Neural cell (in vitro differentiated cells): Measurements from ENCODE around the gene PREX1.

ENCODE experiments used
- CTCF ChIP-seq: fragments of 450-650 bp; IDR thresholded peaks from 2 replicates; pipeline ENCODE4 v1.5.1; 2014; ENCODE audit warnings: antibody characterized with exemption, mild to moderate bottlenecking, moderate library complexity; ENCODE audit not compliant: poor library complexity, severe bottlenecking
- EP300 ChIP-seq: fragments of 450-650 bp; conservative IDR thresholded peaks from 2 replicates; pipeline ENCODE4 v1.6.1; 2014; ENCODE audit warnings: antibody characterized with exemption, mild to moderate bottlenecking, moderate library complexity; ENCODE audit not compliant: poor library complexity, severe bottlenecking
- EZH2 ChIP-seq: fragments of 200-600, 300-800 bp; shearing (Covaris generic), sonication (generic); IDR thresholded peaks from 2 replicates; pipeline ENCODE4 v1.6.1; 2014; ENCODE audit warnings: antibody characterized with exemption, low read length, borderline replicate concordance, mild to moderate bottlenecking; ENCODE audit not compliant: insufficient read depth, poor library complexity, severe bottlenecking
- MXI1 ChIP-seq: fragments of 450-650 bp; conservative IDR thresholded peaks from 2 replicates; pipeline ENCODE4 v1.6.1; 2014; ENCODE audit warnings: antibody characterized with exemption, mild to moderate bottlenecking; ENCODE audit not compliant: poor library complexity, severe bottlenecking
- POLR2AphosphoS5 ChIP-seq: IDR thresholded peaks from 2 replicates; pipeline ENCODE4 v1.6.1; 2012
- RAD21 ChIP-seq: fragments of 450-650 bp; conservative IDR thresholded peaks from 2 replicates; pipeline ENCODE4 v1.6.1; 2014; ENCODE audit warnings: antibody characterized with exemption, mild to moderate bottlenecking, moderate library complexity
- REST ChIP-seq: IDR thresholded peaks from 2 replicates; pipeline ENCODE4 v1.6.1; 2012; ENCODE audit warnings: borderline replicate concordance
- SMC3 ChIP-seq: fragments of 450-650 bp; conservative IDR thresholded peaks from 2 replicates; pipeline ENCODE4 v1.6.1; 2014; ENCODE audit warnings: antibody characterized with exemption, mild to moderate bottlenecking, moderate library complexity; ENCODE audit not compliant: poor library complexity
- TAF1 ChIP-seq: IDR thresholded peaks from 2 replicates; pipeline ENCODE4 v1.6.1; 2012; ENCODE audit warnings: low read depth

GRCh38 chr20:48787861-48788375 lies 39.9 kb downstream of the PREX1 start:
- TF ChIP-seq CTCF: no peak
- no peak for TF ChIP-seq RAD21
- TF ChIP-seq POLR2AphosphoS5: no peak
- no peak for TF ChIP-seq EZH2
- TF ChIP-seq TAF1: no peak
- TF ChIP-seq REST: no peak
- TF ChIP-seq EP300: no peak
- no peak for TF ChIP-seq MXI1
- no peak for TF ChIP-seq SMC3
